K562 (cell line): Measurements from ENCODE around the gene EWSR1. TPM values are rescaled to one million over a fixed set of nuclear protein-coding genes. Genes with fewer than 3 reads are reported as not detected.

Experiments used
- ATAC-seq: fragments of 200-7000 bp; cut with Tn5 transposase; 3 replicates; pipeline ENCODE4 v1.9.1; 2020; ENCODE audit warnings: moderate library complexity
- BruUV-seq: library from RNA; stranded (reverse); fragments of 400-500 nt; replicated peaks from 2 replicates; lab custom pipeline; 2021; lab: Mats Ljungman, UMichigan
- CTCF ChIA-PET: fragments of 300-600 bp; formaldehyde crosslinking; extraction: SDS; loops from one replicate; lab custom pipeline; 2021; ENCODE audit warnings: low intra/inter-chr PET ratio; lab: Yijun Ruan, JAX
- POLR2A ChIA-PET: fragments of 300-600, 350-650 bp; sonication (Branson Sonifier 250); formaldehyde crosslinking; extraction: SDS; loops from one replicate; lab custom pipeline; 2021; ENCODE audit warnings: antibody characterized with exemption, inconsistent platforms; lab: Yijun Ruan, JAX
- DNase-seq, 4 experiments: peaks; one replicate each; pipeline versions ENCODE4 v3.0.0 to v3.0.0-alpha.2; 2011 to 2018; ENCODE audit warnings: low spot score in 3 of 4, mixed read lengths in 3 of 4; ENCODE audit errors: extremely low read depth in 1 of 4
- FAIRE-seq: peaks from 2 replicates; lab custom pipeline; 2011; peaks lifted over from hg19 to GRCh38; lab: Jason Lieb, UNC
- H2AFZ ChIP-seq: 2 replicates; pipeline ENCODE4 v1.6.0; 2011; ENCODE audit warnings: low read depth, low read length, control low read depth, inconsistent platforms
- H3K27ac ChIP-seq: fragments of 200-600 bp; 3 replicates; pipeline ENCODE4 v1.8.0; 2011; ENCODE audit warnings: low read depth, mild to moderate bottlenecking, control low read depth, inconsistent platforms, low read length, moderate library complexity, mixed read lengths; ENCODE audit errors: extremely low read depth
- H3K27me3 ChIP-seq, 2 experiments: fragments of 300-600 bp in 1 of 2; 2 replicates in 1 of 2; 3 replicates in 1 of 2; pipeline versions ENCODE4 v1.6.0 to v1.8.0; 2011; ENCODE audit warnings: inconsistent platforms in 2 of 2, low read length in 2 of 2, mild to moderate bottlenecking in 1 of 2, mixed read lengths in 1 of 2, moderate library complexity in 1 of 2; ENCODE audit not compliant: control insufficient read depth in 2 of 2, insufficient read depth in 2 of 2
- H3K36me3 ChIP-seq: fragments of 300-600 bp; 3 replicates; pipeline ENCODE4 v1.8.0; 2011; ENCODE audit warnings: mild to moderate bottlenecking, low read length, inconsistent platforms; ENCODE audit not compliant: control insufficient read depth, insufficient read depth
- H3K4me1 ChIP-seq, 2 experiments: fragments of 200-600 bp in 1 of 2; replicated peaks in 1 of 2; 2 replicates in 1 of 2; 3 replicates in 1 of 2; pipeline versions ENCODE4 v1.5.1 to v1.8.0; 2011; ENCODE audit warnings: inconsistent platforms in 2 of 2, low read length in 2 of 2, mild to moderate bottlenecking in 1 of 2, mixed read lengths in 1 of 2, moderate library complexity in 1 of 2; ENCODE audit not compliant: control insufficient read depth in 2 of 2, insufficient read depth in 2 of 2
- H3K4me2 ChIP-seq: 2 replicates; pipeline ENCODE4 v1.6.1; 2011; ENCODE audit warnings: low read length, control low read depth, inconsistent platforms, mixed read lengths; ENCODE audit not compliant: insufficient read depth
- H3K4me3 ChIP-seq: fragments of 200-600 bp; sonication (generic), shearing (Covaris generic); 2 replicates; pipeline ENCODE4 v1.5.1; 2016; ENCODE audit warnings: control low read depth, inconsistent platforms
- H3K79me2 ChIP-seq: fragments of 200-600 bp; 3 replicates; pipeline ENCODE4 v1.8.0; 2011; ENCODE audit warnings: low read length, inconsistent platforms; ENCODE audit not compliant: control insufficient read depth, insufficient read depth
- H3K9ac ChIP-seq, 2 experiments: 2 replicates each; pipeline versions ENCODE4 v1.6.0 to v1.6.1; 2011; ENCODE audit warnings: low read depth in 2 of 2, low read length in 2 of 2, control low read depth in 1 of 2, inconsistent platforms in 1 of 2, mild to moderate bottlenecking in 1 of 2, mixed read lengths in 1 of 2; ENCODE audit not compliant: insufficient read depth in 1 of 2
- H3K9me1 ChIP-seq: one replicate; pipeline ENCODE4 v1.6.0; 2011; ENCODE audit warnings: inconsistent platforms, mild to moderate bottlenecking, low read length, moderate library complexity; ENCODE audit not compliant: control insufficient read depth, insufficient read depth
- H3K9me3 ChIP-seq: replicated peaks from 2 replicates; pipeline ENCODE4 v1.5.1; 2011; ENCODE audit warnings: low read depth, low read length, inconsistent platforms; ENCODE audit not compliant: control insufficient read depth, insufficient read depth
- H4K20me1 ChIP-seq: replicated peaks from 2 replicates; pipeline ENCODE4 v1.6.1; 2011; ENCODE audit warnings: low read length, inconsistent platforms, mixed read lengths; ENCODE audit not compliant: control insufficient read depth, insufficient read depth
- FOSL1 ChIP-seq: fragments of 200-800 bp; sonication (Bioruptor generic); conservative IDR thresholded peaks from 2 replicates; pipeline ENCODE4 v1.6.1; 2016; ENCODE audit warnings: missing genetic modification characterization, missing compliant biosample characterization
- L3MBTL2 ChIP-seq: fragments of 450-650 bp; IDR thresholded peaks from 2 replicates; pipeline ENCODE4 v1.6.1; 2016; ENCODE audit warnings: mild to moderate bottlenecking, moderate library complexity
- NR2F6 ChIP-seq: fragments of 450-650 bp; formaldehyde crosslinking; IDR thresholded peaks from 2 replicates; pipeline ENCODE4 v1.4.0; 2020; ENCODE audit warnings: mild to moderate bottlenecking
- PCBP1 ChIP-seq: fragments of 200-400 bp; formaldehyde crosslinking; IDR thresholded peaks from 2 replicates; pipeline ENCODE4 v1.6.1; 2018; ENCODE audit warnings: mild to moderate bottlenecking, low read depth, low read length; ENCODE audit not compliant: poor library complexity, severe bottlenecking
- RBBP5 ChIP-seq: fragments of 200-600 bp; sonication (generic); IDR thresholded peaks from 2 replicates; pipeline ENCODE4 v1.6.1; 2012; ENCODE audit warnings: borderline replicate concordance, mild to moderate bottlenecking, low read length, control low read depth, inconsistent platforms; ENCODE audit not compliant: insufficient read depth, poor library complexity, severe bottlenecking
- ZFPM2 ChIP-seq: fragments of 250-450 bp; sonication (Bioruptor Pico); IDR thresholded peaks from 2 replicates; pipeline ENCODE4 v1.5.1; 2022; ENCODE audit warnings: mild to moderate bottlenecking
- ZNF124 ChIP-seq: sonication (generic); formaldehyde crosslinking; IDR thresholded peaks from 2 replicates; pipeline ENCODE4 v1.8.1; 2022; ENCODE audit warnings: missing genetic modification reagents
- ZNF184 ChIP-seq: sonication (generic); formaldehyde crosslinking; IDR thresholded peaks from 2 replicates; pipeline ENCODE4 v1.5.0; 2020; ENCODE audit warnings: missing genetic modification reagents
- ZNF668 ChIP-seq: fragments of 250-450 bp; sonication (Bioruptor Pico); IDR thresholded peaks from 2 replicates; pipeline ENCODE4 v1.8.0; 2022; ENCODE audit warnings: mild to moderate bottlenecking, inconsistent platforms
- ZNF764 ChIP-seq: fragments of 250-450 bp; sonication (Bioruptor Pico); IDR thresholded peaks from 2 replicates; pipeline ENCODE4 v1.4.0; 2020; ENCODE audit warnings: low read depth, mild to moderate bottlenecking, moderate library complexity
- ZNF780A ChIP-seq: fragments of 250-450 bp; sonication (Bioruptor Pico); IDR thresholded peaks from 2 replicates; pipeline ENCODE4 v1.5.0; 2021; ENCODE audit warnings: mild to moderate bottlenecking
- WGBS: fragments of 100-300 bp; shearing (Covaris generic); methylation state at CpG from one replicate; pipeline ENCODE4 v1.1.6; 2016; ENCODE audit warnings: low coverage, mixed read lengths; ENCODE audit not compliant: insufficient coverage; ENCODE audit errors: missing lambda C conversion rate; 5-methylcytosine and 5-hydroxymethylcytosine counted together
- in situ Hi-C: fragments of 300-500 bp; cut with MboI; formaldehyde crosslinking; loops from 4 replicates; pipeline ENCODE4 v1.15.0; 2018; ENCODE audit warnings: inconsistent platforms, mixed read lengths
- intact Hi-C: fragments of 100-400 bp; cut with micrococcal nuclease; formaldehyde crosslinking; loops from 2 replicates; pipeline ENCODE4 v1.14.2; 2022
- polyA plus RNA-seq, 8 experiments: library from polyadenylated mRNA; depleted of rRNA in 4 of 8; stranded (reverse) in 5 of 8; unstranded in 3 of 8; fragments of >200 nt; fragmentation: Nextera tagmentation in 2 of 8; fragmentation: Illumina TruSeq in 1 of 8; extraction: Ambion mirVana in 2 of 8; extraction: Trizol in 1 of 8; gene quantifications; 2 replicates each; pipeline versions ENCODE4 v1.2.1 to v1.2.3, GENCODE V29; 2011 to 2014; ENCODE audit warnings: inconsistent platforms in 1 of 8, missing spikeins in 1 of 8
- total RNA-seq, 7 experiments: library from RNA; depleted of rRNA in 6 of 7; stranded (reverse); fragments of >200 nt in 6 of 7; fragmentation: Illumina TruSeq in 2 of 7; extraction: Trizol in 2 of 7; gene quantifications; 2 replicates each; pipeline versions ENCODE4 v1.2.1 to v1.2.3, GENCODE V29; 2011 to 2021; ENCODE audit warnings: low replicate concordance in 1 of 7

Gene EWSR1
- total and polyA plus RNA-seq, 9 of the 15 experiments (the other 6 are each of a cell fraction or from before 2014, with no cell fraction given), result 83.3 to 450 (median 239) TPM

- Histone ChIP-seq H3K4me1 (peaks cover 0 to 10% of the 10 kb centered on the region in 2 experiments; a peak in 3 of 5 replicates), H3K27ac (no peak overlapping the region), H3K9me1 (no peaks in the 10 kb centered on the region), H3K79me2 (no peaks in the 10 kb centered on the region), H3K36me3 (peaks cover 80% of the 10 kb centered on the region), H3K4me3 (no peak overlapping the region), H3K4me2 (no peak overlapping the region), H3K9ac (no peak overlapping the region), H3K27me3 (no peaks in the 10 kb centered on the region), H3K9me3 (no peaks in the 10 kb centered on the region), H2AFZ (no peak overlapping the region), H4K20me1 (no peaks in the 10 kb centered on the region)
- no peak for FAIRE-seq
- DNase-seq, result peak in 1 of 4 experiments; percentile 14
- 90% methylated on average over 7 of the region's 7 CpGs for WGBS
- ChIA-PET POLR2A (no interaction called here), CTCF (no interaction called here)
- in situ Hi-C loops, result no loop called here
- no peak for ATAC-seq
- no TSS peak for BruUV-seq
- TF ChIP-seq ZNF780A (CRISPR knock-in tag) (no peak), ZNF184 (CRISPR knock-in tag) (no peak), ZNF668 (CRISPR knock-in tag) (no peak), NR2F6 (CRISPR knock-in tag) (no peak), ZFPM2 (no peak), RBBP5 (no peak), PCBP1 (no peak), ZNF764 (no peak), ZNF124 (CRISPR knock-in tag) (no peak), FOSL1 (tag) (no peak), L3MBTL2 (no peak)
- intact Hi-C loops, result no loop called here
These were observed 75.3 kb downstream of the EWSR1 start for GRCh38 chr22:29343313-29343805.
